Endothelial cell of umbilical vein (primary cell): Measurements from ENCODE around the gene MS4A4A.

ENCODE experiments used
- CTCF ChIP-seq, 2 donors: IDR thresholded peaks; 1 replicate in 1 of 2; 2 replicates in 1 of 2; pipeline ENCODE4 v1.5.1; 2011; ENCODE audit warnings: low read length in 2 of 2, mild to moderate bottlenecking in 2 of 2, moderate library complexity in 2 of 2, control low read depth in 1 of 2, inconsistent platforms in 1 of 2, low read depth in 1 of 2; ENCODE audit not compliant: insufficient read depth in 1 of 2; ENCODE audit errors: extremely low read depth in 1 of 2
- EZH2 ChIP-seq: IDR thresholded peaks from 2 replicates; pipeline ENCODE4 v1.6.1; 2012; ENCODE audit warnings: borderline replicate concordance, low read depth, mild to moderate bottlenecking, moderate library complexity, low read length, inconsistent platforms; ENCODE audit not compliant: severe bottlenecking
- FOS ChIP-seq: IDR thresholded peaks from 2 replicates; pipeline ENCODE4 v1.6.1; 2011; ENCODE audit warnings: mild to moderate bottlenecking, low read length, moderate library complexity, borderline replicate concordance; ENCODE audit not compliant: insufficient read depth
- GATA2 ChIP-seq: IDR thresholded peaks from 2 replicates; pipeline ENCODE4 v1.7.0; 2011; ENCODE audit warnings: low read depth, mild to moderate bottlenecking, moderate library complexity, mixed read lengths, low read length; ENCODE audit not compliant: insufficient read length, insufficient read depth
- JUN ChIP-seq: IDR thresholded peaks from 2 replicates; pipeline ENCODE4 v1.6.1; 2011; ENCODE audit warnings: borderline replicate concordance, low read depth; ENCODE audit not compliant: insufficient read length, insufficient read depth
- MAX ChIP-seq: IDR thresholded peaks from 2 replicates; pipeline ENCODE4 v1.6.1; 2011; ENCODE audit not compliant: insufficient read depth, insufficient read length
- MYC ChIP-seq: IDR thresholded peaks from one replicate; pipeline ENCODE4 v1.6.1; 2011; ENCODE audit warnings: mild to moderate bottlenecking, low read depth, low read length
- POLR2A ChIP-seq: IDR thresholded peaks from 2 replicates; pipeline ENCODE4 v1.6.1; 2012; ENCODE audit warnings: low read depth, mild to moderate bottlenecking, control low read depth, low read length
- POLR2AphosphoS5 ChIP-seq: IDR thresholded peaks from 2 replicates; pipeline ENCODE4 v1.6.1; 2012; ENCODE audit warnings: low read depth, mild to moderate bottlenecking, control low read depth, low read length, moderate library complexity; ENCODE audit not compliant: insufficient read depth

- TF ChIP-seq CTCF (IDR thresholded peaks at IDR 0.05; ENCODE audit: extremely low read depth in 1 of 2, insufficient read depth in 1 of 2, low read depth in 1 of 2, low read length in 2 of 2) = no peak
- TF ChIP-seq MAX = no peak
- TF ChIP-seq EZH2 = no peak
- TF ChIP-seq POLR2AphosphoS5 = no peak
- no peak for TF ChIP-seq POLR2A
- no peak for TF ChIP-seq MYC
- no peak for TF ChIP-seq FOS
- TF ChIP-seq JUN = no peak
- no peak for TF ChIP-seq GATA2
Measured at GRCh38 chr11:60348116-60348515, 67.7 kb downstream of the MS4A4A start.
